BE2C (cell line): Measurements from ENCODE around the gene PRDM5.
"Not testable (repeated sequence)": the region's sequence is repeated elsewhere in the genome, so short reads cannot be mapped to it uniquely, and the experiment has no call there.

Source experiments
- DNase-seq: peaks from one replicate; pipeline ENCODE4 v3.0.0-alpha.2; 2020
- H3K27me3 ChIP-seq: fragments of 250-450 bp; sonication (Bioruptor Pico); 2 replicates; pipeline ENCODE4 v1.5.1; 2020; ENCODE audit warnings: mild to moderate bottlenecking
- H3K36me3 ChIP-seq: fragments of 250-450 bp; sonication (Bioruptor Pico); 2 replicates; pipeline ENCODE4 v1.5.1; 2020; ENCODE audit warnings: mild to moderate bottlenecking
- H3K4me1 ChIP-seq: fragments of 250-450 bp; sonication (Bioruptor Pico); 2 replicates; pipeline ENCODE4 v1.5.1; 2020
- H3K4me3 ChIP-seq: 2 replicates; pipeline ENCODE4 v1.5.1; 2011; ENCODE audit warnings: low read depth, low read length
- H3K9me3 ChIP-seq: fragments of 250-450 bp; sonication (Bioruptor Pico); 2 replicates; pipeline ENCODE4 v1.5.1; 2020
- CTCF ChIP-seq: IDR thresholded peaks from 2 replicates; pipeline ENCODE4 v1.5.1; 2012; ENCODE audit warnings: mild to moderate bottlenecking, low read depth, low read length

The PRDM5 gene

GRCh38 chr4:120750152-120750525 lies 172.4 kb downstream of the PRDM5 start:
- Histone ChIP-seq H3K27me3 (no peaks in the 10 kb centered on the region), H3K4me3 (no peak overlapping the region), H3K36me3 (no peaks in the 10 kb centered on the region), H3K4me1 (no peaks in the 10 kb centered on the region), H3K9me3 (no peaks in the 10 kb centered on the region; the same call in 1 of the 2 replicates)
- TF ChIP-seq CTCF = no peak
- no peak for DNase-seq

GRCh38 chr4:120749445-120750151 lies 172.9 kb downstream of the PRDM5 start:
- Histone ChIP-seq H3K9me3 (no peaks in the 10 kb centered on the region; the same call in 1 of the 2 replicates), H3K4me1 (no peaks in the 10 kb centered on the region), H3K27me3 (no peaks in the 10 kb centered on the region), H3K4me3 (no peak overlapping the region), H3K36me3 (no peaks in the 10 kb centered on the region)
- TF ChIP-seq CTCF = no peak
- no peak for DNase-seq

GRCh38 chr4:120741636-120742035 lies 180.9 kb downstream of the PRDM5 start:
- H3K9me3 ChIP-seq, DNase-seq, H3K4me3 ChIP-seq, H3K27me3 ChIP-seq, H3K4me1 ChIP-seq, H3K36me3 ChIP-seq: not testable (repeated sequence)

GRCh38 chr4:120736312-120736711 lies 186.2 kb downstream of the PRDM5 start:
- Histone ChIP-seq H3K27me3 (no peaks in the 10 kb centered on the region), H3K4me3 (no peak overlapping the region), H3K4me1 (no peaks in the 10 kb centered on the region; the same call in 1 of the 2 replicates), H3K9me3 (no peaks in the 10 kb centered on the region), H3K36me3 (no peaks in the 10 kb centered on the region)
- TF ChIP-seq CTCF = no peak
- no peak for DNase-seq

- no peaks in the 10 kb centered on the region for H3K36me3 ChIP-seq
- no peaks in the 10 kb centered on the region; the same call in 1 of the 2 replicates for H3K4me1 ChIP-seq
- no peak for TF ChIP-seq CTCF
Observed at GRCh38 chr4:120733968-120734367, 188.6 kb downstream of the PRDM5 start.

GRCh38 chr4:120733054-120733453 lies 189.5 kb downstream of the PRDM5 start:
- Histone ChIP-seq H3K4me3 (no peak overlapping the region), H3K27me3 (no peaks in the 10 kb centered on the region), H3K4me1 (no peaks in the 10 kb centered on the region; the same call in 1 of the 2 replicates), H3K36me3 (no peaks in the 10 kb centered on the region), H3K9me3 (no peaks in the 10 kb centered on the region)
- no peak for TF ChIP-seq CTCF
- DNase-seq = no peak

More at GRCh38 chr4:120733968-120734367, 188.6 kb downstream of the PRDM5 start:
- Histone ChIP-seq H3K9me3 (no peaks in the 10 kb centered on the region), H3K4me3 (no peak overlapping the region), H3K27me3 (no peaks in the 10 kb centered on the region)
- no peak for DNase-seq
